A549 (cell line): ENCODE data around the gene ITPR3. TPM values are rescaled to one million over a fixed set of nuclear protein-coding genes. Genes with fewer than 3 reads are reported as not detected.

Experiments
- ATAC-seq, 2 experiments: fragments of 200-7000 bp in 1 of 2; fragments of >200 bp in 1 of 2; cut with Nextera tagmentation in 1 of 2; cut with Tn5 transposase in 1 of 2; 3 replicates each; pipeline versions ENCODE4 v1.8.0 to v1.9.1; 2018 to 2020; ENCODE audit warnings: mild to moderate bottlenecking in 1 of 2, moderate library complexity in 1 of 2
- CTCF ChIA-PET: fragments of 300-600 bp; sonication (Branson Sonifier 250); formaldehyde crosslinking; extraction: SDS; loops from one replicate; lab custom pipeline; 2021; ENCODE audit warnings: antibody characterized with exemption, inconsistent platforms; lab: Yijun Ruan, JAX
- POLR2A ChIA-PET: fragments of 350-600 bp; formaldehyde crosslinking; extraction: SDS; loops from one replicate; lab custom pipeline; 2021; ENCODE audit warnings: antibody characterized with exemption, inconsistent platforms; lab: Yijun Ruan, JAX
- DNase-seq, 2 experiments: peaks; one replicate each; pipeline versions ENCODE4 v3.0.0 to v3.0.0-alpha.2; 2011 to 2016; ENCODE audit warnings: low read depth in 1 of 2, low spot score in 1 of 2
- FAIRE-seq: peaks from 2 replicates; lab custom pipeline; 2011; peaks lifted over from hg19 to GRCh38; lab: Jason Lieb, UNC
- H3K27ac ChIP-seq, 2 experiments: fragments of >200 bp; sonication (Bioruptor Twin); formaldehyde crosslinking; 3 replicates each; pipeline ENCODE4 v1.5.1; 2016 to 2017
- H3K4me1 ChIP-seq: fragments of >200 bp; sonication (Bioruptor Twin); formaldehyde crosslinking; 3 replicates; pipeline ENCODE4 v1.6.1; 2016
- H3K4me2 ChIP-seq: fragments of >200 bp; sonication (Bioruptor Twin); formaldehyde crosslinking; 3 replicates; pipeline ENCODE4 v1.6.1; 2016
- H3K4me3 ChIP-seq: fragments of >200 bp; sonication (Bioruptor Twin); formaldehyde crosslinking; 3 replicates; pipeline ENCODE4 v1.5.1; 2016
- H3K9me3 ChIP-seq: fragments of >200 bp; sonication (Bioruptor Twin); formaldehyde crosslinking; 3 replicates; pipeline ENCODE4 v1.6.1; 2016
- BHLHE40 ChIP-seq: IDR thresholded peaks from 2 replicates; pipeline ENCODE4 v1.6.1; 2012; ENCODE audit warnings: low read depth, low read length, inconsistent platforms
- CHD4 ChIP-seq: fragments of 200-600 bp; sonication (generic); IDR thresholded peaks from 2 replicates; pipeline ENCODE4 v1.6.1; 2016; ENCODE audit warnings: antibody characterized with exemption, mild to moderate bottlenecking, borderline replicate concordance
- EHF ChIP-seq: fragments of 250-450 bp; sonication (Bioruptor Pico); IDR thresholded peaks from 2 replicates; pipeline ENCODE4 v1.5.0; 2020; ENCODE audit warnings: mild to moderate bottlenecking
- EHMT2 ChIP-seq: fragments of 200-600 bp; sonication (generic); IDR thresholded peaks from 2 replicates; pipeline ENCODE4 v1.6.1; 2016; ENCODE audit warnings: antibody characterized with exemption, low read depth, mild to moderate bottlenecking, moderate library complexity
- ELK1 ChIP-seq: fragments of 150-350 bp; IDR thresholded peaks from 2 replicates; pipeline ENCODE4 v1.6.1; 2014; ENCODE audit warnings: low read depth, mild to moderate bottlenecking, low read length
- EP300 ChIP-seq, 2 experiments: fragments of >200 bp; sonication (Bioruptor Twin); formaldehyde crosslinking; IDR thresholded peaks; 2 replicates in 1 of 2; 3 replicates in 1 of 2; pipeline ENCODE4 v1.6.1; 2016 to 2017
- ESRRA ChIP-seq: fragments of 150-350 bp; IDR thresholded peaks from 2 replicates; pipeline ENCODE4 v1.6.1; 2014; ENCODE audit warnings: mild to moderate bottlenecking, low read length, borderline replicate concordance
- FOSL2 ChIP-seq, 2 experiments: fragments of 450-650 bp in 1 of 2; fragments of >200 bp in 1 of 2; sonication (Bioruptor Twin) in 1 of 2; formaldehyde crosslinking; IDR thresholded peaks; 2 replicates each; pipeline versions ENCODE4 v1.5.0 to v1.6.1; 2016 to 2020; ENCODE audit warnings: mild to moderate bottlenecking in 1 of 2, moderate library complexity in 1 of 2
- GATA3 ChIP-seq: IDR thresholded peaks from 2 replicates; pipeline ENCODE4 v1.6.1; 2012; ENCODE audit warnings: borderline replicate concordance
- HES2 ChIP-seq: fragments of >200 bp; sonication (Bioruptor Twin); formaldehyde crosslinking; IDR thresholded peaks from 2 replicates; pipeline ENCODE4 v1.6.1; 2016
- HEYL ChIP-seq: fragments of 250-450 bp; sonication (Bioruptor Pico); IDR thresholded peaks from 2 replicates; pipeline ENCODE4 v1.8.0; 2021; ENCODE audit warnings: mild to moderate bottlenecking, moderate library complexity
- HMGXB4 ChIP-seq: fragments of 250-450 bp; sonication (Bioruptor Pico); IDR thresholded peaks from 2 replicates; pipeline ENCODE4 v1.5.0; 2021; ENCODE audit warnings: mild to moderate bottlenecking, moderate library complexity, borderline replicate concordance
- HOXB5 ChIP-seq: fragments of 250-450 bp; sonication (Bioruptor Pico); IDR thresholded peaks from 2 replicates; pipeline ENCODE4 v1.5.0; 2020; ENCODE audit warnings: mild to moderate bottlenecking, moderate library complexity
- JUN ChIP-seq, 2 experiments: fragments of >200 bp; sonication (Bioruptor Twin); formaldehyde crosslinking; IDR thresholded peaks; 2 replicates in 1 of 2; 3 replicates in 1 of 2; pipeline ENCODE4 v1.6.1; 2016 to 2017
- JUNB ChIP-seq: fragments of >200 bp; sonication (Bioruptor Twin); formaldehyde crosslinking; IDR thresholded peaks from 2 replicates; pipeline ENCODE4 v1.6.1; 2016
- KDM1A ChIP-seq: fragments of 200-600 bp; sonication (generic); IDR thresholded peaks from 2 replicates; pipeline ENCODE4 v1.6.1; 2016; ENCODE audit warnings: low read depth, mild to moderate bottlenecking
- MAX ChIP-seq: IDR thresholded peaks from 2 replicates; pipeline ENCODE4 v1.6.1; 2012
- MYC ChIP-seq: IDR thresholded peaks from 2 replicates; pipeline ENCODE4 v1.6.1; 2012; ENCODE audit warnings: mild to moderate bottlenecking, inconsistent platforms, low read length, improper control_type of control experiment, borderline replicate concordance
- NFE2L2 ChIP-seq: fragments of 150-350 bp; conservative IDR thresholded peaks from 2 replicates; pipeline ENCODE4 v1.6.1; 2014; ENCODE audit warnings: low read length
- NPAS2 ChIP-seq: fragments of 250-450 bp; sonication (Bioruptor Pico); IDR thresholded peaks from 2 replicates; pipeline ENCODE4 v1.8.0; 2022; ENCODE audit warnings: mild to moderate bottlenecking, moderate library complexity, borderline replicate concordance
- NR3C1 ChIP-seq: fragments of >200 bp; sonication (Bioruptor Twin); formaldehyde crosslinking; IDR thresholded peaks from 3 replicates; pipeline ENCODE4 v1.6.1; 2017
- POLR2A ChIP-seq: IDR thresholded peaks from 2 replicates; pipeline ENCODE4 v1.6.1; 2012; ENCODE audit warnings: mild to moderate bottlenecking, low read length
- POLR2AphosphoS2 ChIP-seq: conservative IDR thresholded peaks from 2 replicates; pipeline ENCODE4 v1.6.1; 2012; ENCODE audit warnings: low read length, improper control_type of control experiment, inconsistent platforms
- RARB ChIP-seq: fragments of 250-450 bp; sonication (Bioruptor Pico); IDR thresholded peaks from 2 replicates; pipeline ENCODE4 v1.8.0; 2021; ENCODE audit warnings: mild to moderate bottlenecking, moderate library complexity
- RCOR1 ChIP-seq: fragments of 150-350 bp; IDR thresholded peaks from 2 replicates; pipeline ENCODE4 v1.6.1; 2014; ENCODE audit warnings: antibody characterized with exemption, low read length, low read depth
- RNF2 ChIP-seq: fragments of 200-600 bp; sonication (generic); IDR thresholded peaks from 2 replicates; pipeline ENCODE4 v1.6.1; 2016; ENCODE audit warnings: low read depth, mild to moderate bottlenecking, antibody characterized with exemption, moderate library complexity, borderline replicate concordance
- SREBF2 ChIP-seq: fragments of 450-650 bp; IDR thresholded peaks from 2 replicates; pipeline ENCODE4 v1.6.1; 2014; ENCODE audit warnings: mild to moderate bottlenecking, moderate library complexity
- TFCP2L1 ChIP-seq: fragments of 250-450 bp; sonication (Bioruptor Pico); IDR thresholded peaks from 2 replicates; pipeline ENCODE4 v1.5.0; 2021; ENCODE audit warnings: mild to moderate bottlenecking
- USF2 ChIP-seq: fragments of 450-650 bp; IDR thresholded peaks from 2 replicates; pipeline ENCODE4 v1.6.1; 2014; ENCODE audit warnings: antibody characterized with exemption
- ZFP36 ChIP-seq: fragments of 450-650 bp; IDR thresholded peaks from 2 replicates; pipeline ENCODE4 v1.6.1; 2014; ENCODE audit warnings: borderline replicate concordance; ENCODE audit not compliant: partially characterized antibody
- ZNF302 ChIP-seq: fragments of 250-450 bp; sonication (Bioruptor Pico); IDR thresholded peaks from 2 replicates; pipeline ENCODE4 v1.9.0; 2021; ENCODE audit warnings: inconsistent platforms, mild to moderate bottlenecking, moderate library complexity
- ZSCAN20 ChIP-seq: fragments of 250-450 bp; sonication (Bioruptor Pico); IDR thresholded peaks from 2 replicates; pipeline ENCODE4 v1.8.0; 2022; ENCODE audit warnings: mild to moderate bottlenecking, moderate library complexity
- WGBS: methylation state at CpG from one replicate; pipeline ENCODE4 v1.1.6; 2017; ENCODE audit errors: missing lambda C conversion rate; 5-methylcytosine and 5-hydroxymethylcytosine counted together
- polyA plus RNA-seq, 4 experiments: library from polyadenylated mRNA; depleted of rRNA in 3 of 4; stranded (reverse); fragments of >200 nt; fragmentation: RNase III in 1 of 4; extraction: RNeasy Plus Mini Kit Qiagen cat#74134 plus additional on column Dnase treatment in 1 of 4; gene quantifications; 2 replicates in 3 of 4; 3 replicates in 1 of 4; pipeline ENCODE4 v1.2.3, GENCODE V29; 2011 to 2017

Gene ITPR3
- polyA plus RNA-seq, 2 of the 4 experiments (the other 2 are of a cell fraction): 17.6 to 20.8 TPM

- H3K4me3 ChIP-seq: no peak overlapping the region
- ChIA-PET CTCF (interaction anchor here (0.7 to 1.3 kb wide), 4 partner anchors 9 to 67 kb away, joined by 3 read pairs; no protein-coding TSS in a partner anchor), POLR2A (no interaction called here)
- no peak for DNase-seq
- TF ChIP-seq JUN (IDR thresholded peaks at IDR 0.05) (no peak), KDM1A (no peak)
- TF ChIP-seq, all 56 proteins: peak for 0
- no peak overlapping the region for H3K4me2 ChIP-seq
- no peaks in the 10 kb centered on the region for H3K9me3 ChIP-seq
- FAIRE-seq (no peak), ATAC-seq (no peak)
- H3K27ac ChIP-seq: no peak overlapping the region
- H3K4me1 ChIP-seq: no peaks in the 10 kb centered on the region
- 96% methylated on average over 3 of the region's 5 CpGs for WGBS
These were observed 35.7 kb downstream of the ITPR3 start for GRCh38 chr6:33656844-33657243.

- 98% methylated on average over 7 of the region's 16 CpGs for WGBS
- POLR2A ChIA-PET: no interaction called here
- no peak for TF ChIP-seq RCOR1
- no peak for TF ChIP-seq CHD4
- TF ChIP-seq EP300 (IDR thresholded peaks at IDR 0.05): no peak
- TF ChIP-seq MYC: no peak
- TF ChIP-seq GATA3: no peak
- TF ChIP-seq BHLHE40: no peak
- no peak for TF ChIP-seq JUNB
- TF ChIP-seq ZSCAN20 (CRISPR knock-in tag): no peak
- no peak for TF ChIP-seq ZFP36
- TF ChIP-seq KDM1A: no peak
- no peak for TF ChIP-seq ESRRA
- TF ChIP-seq NPAS2 (CRISPR knock-in tag): no peak
- no peak for TF ChIP-seq POLR2A
- TF ChIP-seq EHMT2: no peak
- no peak for TF ChIP-seq NFE2L2
- TF ChIP-seq SREBF2: no peak
- no peak for TF ChIP-seq HEYL (CRISPR knock-in tag)
- TF ChIP-seq NR3C1: no peak
- TF ChIP-seq, all 56 proteins: peak for 0
- FAIRE-seq (no peak), ATAC-seq (no peak), DNase-seq (no peak)
- H3K4me1 ChIP-seq: no peaks in the 10 kb centered on the region
- H3K4me2 ChIP-seq: no peak overlapping the region
- H3K27ac ChIP-seq: no peak overlapping the region
- H3K4me3 ChIP-seq: no peak overlapping the region
- no peaks in the 10 kb centered on the region for H3K9me3 ChIP-seq
- CTCF ChIA-PET: interaction anchor here (1.6 to 2.3 kb wide), 4 partner anchors 8 to 86 kb away, joined by 4 to 6 read pairs (median 6); partner anchors contain the start of gene ITPR3
These were observed 38.0 kb downstream of the ITPR3 start for GRCh38 chr6:33658982-33659689.

GRCh38 chr6:33659986-33660385, 38.9 kb downstream of the ITPR3 start:
- Histone ChIP-seq H3K4me3 (no peak overlapping the region), H3K27ac (no peak overlapping the region), H3K4me1 (no peaks in the 10 kb centered on the region), H3K9me3 (no peaks in the 10 kb centered on the region), H3K4me2 (no peak overlapping the region)
- POLR2A ChIA-PET: interaction anchor here (0.6 kb wide), 1 partner anchor 15 kb away, joined by 3 read pairs; no protein-coding TSS in a partner anchor
- 91% methylated on average over 6 of the region's 6 CpGs for WGBS
- DNase-seq: no peak
- ATAC-seq: no peak
- no peak for FAIRE-seq
- CTCF ChIA-PET: interaction anchor here (1.6 to 2.3 kb wide), 3 partner anchors 39 to 85 kb away, joined by 4 to 6 read pairs (median 5); partner anchors contain the start of gene ITPR3
- TF ChIP-seq ELK1 (no peak), HOXB5 (CRISPR knock-in tag) (no peak), USF2 (no peak), RNF2 (no peak), KDM1A (no peak), HES2 (no peak), POLR2AphosphoS2 (no peak), EHMT2 (no peak), SREBF2 (no peak), RARB (CRISPR knock-in tag) (no peak), FOSL2 (IDR thresholded peaks at IDR 0.05) (no peak), FOSL2 (CRISPR knock-in tag; IDR thresholded peaks at IDR 0.05) (no peak), TFCP2L1 (CRISPR knock-in tag) (no peak), HMGXB4 (CRISPR knock-in tag) (no peak), ZNF302 (no peak), MAX (no peak), EHF (CRISPR knock-in tag) (no peak)
